Globus pallidus (tissue), 1 donor: ENCODE results near the gene ESYT1.

ENCODE experiments used
- DNase-seq: peaks from one replicate; pipeline ENCODE4 v3.0.0-alpha.2; 2015; ENCODE audit warnings: low spot score

Gene ESYT1, protein sequence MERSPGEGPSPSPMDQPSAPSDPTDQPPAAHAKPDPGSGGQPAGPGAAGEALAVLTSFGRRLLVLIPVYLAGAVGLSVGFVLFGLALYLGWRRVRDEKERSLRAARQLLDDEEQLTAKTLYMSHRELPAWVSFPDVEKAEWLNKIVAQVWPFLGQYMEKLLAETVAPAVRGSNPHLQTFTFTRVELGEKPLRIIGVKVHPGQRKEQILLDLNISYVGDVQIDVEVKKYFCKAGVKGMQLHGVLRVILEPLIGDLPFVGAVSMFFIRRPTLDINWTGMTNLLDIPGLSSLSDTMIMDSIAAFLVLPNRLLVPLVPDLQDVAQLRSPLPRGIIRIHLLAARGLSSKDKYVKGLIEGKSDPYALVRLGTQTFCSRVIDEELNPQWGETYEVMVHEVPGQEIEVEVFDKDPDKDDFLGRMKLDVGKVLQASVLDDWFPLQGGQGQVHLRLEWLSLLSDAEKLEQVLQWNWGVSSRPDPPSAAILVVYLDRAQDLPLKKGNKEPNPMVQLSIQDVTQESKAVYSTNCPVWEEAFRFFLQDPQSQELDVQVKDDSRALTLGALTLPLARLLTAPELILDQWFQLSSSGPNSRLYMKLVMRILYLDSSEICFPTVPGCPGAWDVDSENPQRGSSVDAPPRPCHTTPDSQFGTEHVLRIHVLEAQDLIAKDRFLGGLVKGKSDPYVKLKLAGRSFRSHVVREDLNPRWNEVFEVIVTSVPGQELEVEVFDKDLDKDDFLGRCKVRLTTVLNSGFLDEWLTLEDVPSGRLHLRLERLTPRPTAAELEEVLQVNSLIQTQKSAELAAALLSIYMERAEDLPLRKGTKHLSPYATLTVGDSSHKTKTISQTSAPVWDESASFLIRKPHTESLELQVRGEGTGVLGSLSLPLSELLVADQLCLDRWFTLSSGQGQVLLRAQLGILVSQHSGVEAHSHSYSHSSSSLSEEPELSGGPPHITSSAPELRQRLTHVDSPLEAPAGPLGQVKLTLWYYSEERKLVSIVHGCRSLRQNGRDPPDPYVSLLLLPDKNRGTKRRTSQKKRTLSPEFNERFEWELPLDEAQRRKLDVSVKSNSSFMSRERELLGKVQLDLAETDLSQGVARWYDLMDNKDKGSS

GRCh38 chr12:56127888-56128669, at the start of gene ESYT1:
ESYT1 (plus strand) TSS chr12:56128267; CDS start chr12:56128320, 53 bp downstream.
- peak; percentile 94 for DNase-seq

DNA sequence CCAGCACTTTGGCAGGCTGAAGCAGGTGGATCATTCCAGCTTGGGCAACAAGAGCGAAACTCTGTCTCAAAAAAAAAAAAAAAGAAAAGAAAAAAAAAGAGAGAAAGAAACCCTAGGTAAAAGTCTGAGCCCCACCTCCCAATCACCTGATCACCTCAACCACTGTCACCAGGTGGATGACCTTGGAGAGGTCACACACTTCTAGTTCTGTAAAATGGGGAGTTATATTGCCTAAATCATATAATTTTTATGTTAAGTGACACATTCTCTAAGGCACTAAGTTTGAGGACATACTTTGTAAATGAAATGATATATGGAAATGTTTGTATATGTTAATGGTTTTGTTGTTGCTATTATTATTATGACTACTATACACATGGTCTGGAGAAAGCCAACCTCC, 49.6 kb upstream of the ESYT1 start:
- no peak for DNase-seq

DNA sequence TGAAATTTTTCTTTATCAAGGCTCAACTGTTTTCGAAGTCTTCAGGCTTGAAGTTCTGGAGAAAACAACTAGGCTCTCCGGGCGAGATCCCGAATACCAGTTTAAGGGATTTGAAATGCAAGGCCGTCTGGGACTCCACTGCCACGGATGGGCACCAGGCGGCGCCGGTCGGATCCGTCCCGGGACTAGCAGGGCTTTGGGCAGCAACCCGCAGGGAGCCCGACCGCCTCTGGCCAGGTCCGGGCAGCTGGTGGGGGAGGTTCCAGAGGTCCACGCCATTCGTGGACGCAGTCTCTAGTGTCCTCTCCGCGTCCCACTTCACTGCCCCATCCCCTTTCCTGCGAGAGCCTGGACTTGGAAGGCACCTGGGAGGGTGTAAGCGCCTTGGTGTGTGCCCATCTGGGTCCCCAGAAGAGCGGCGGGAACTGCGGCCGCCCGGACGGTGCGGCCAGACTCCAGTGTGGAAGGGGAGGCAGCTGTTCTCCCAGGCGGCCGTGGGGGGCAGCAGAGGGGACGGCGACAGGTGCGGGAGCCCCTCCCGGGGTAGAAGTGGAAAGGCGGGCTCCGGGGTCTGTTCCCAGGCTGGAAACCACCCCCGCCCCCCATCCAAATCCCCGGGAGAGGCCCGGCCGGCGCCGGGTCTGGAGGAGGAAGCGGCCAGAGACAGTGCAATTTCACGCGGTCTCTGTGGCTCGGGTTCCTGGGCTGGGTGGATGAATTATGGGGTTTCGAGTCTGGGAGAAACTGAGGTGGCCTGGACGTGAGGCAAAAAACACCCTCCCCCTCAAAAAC, 48.9 kb upstream of the ESYT1 start:
- DNase-seq, result peak; percentile 91

DNA sequence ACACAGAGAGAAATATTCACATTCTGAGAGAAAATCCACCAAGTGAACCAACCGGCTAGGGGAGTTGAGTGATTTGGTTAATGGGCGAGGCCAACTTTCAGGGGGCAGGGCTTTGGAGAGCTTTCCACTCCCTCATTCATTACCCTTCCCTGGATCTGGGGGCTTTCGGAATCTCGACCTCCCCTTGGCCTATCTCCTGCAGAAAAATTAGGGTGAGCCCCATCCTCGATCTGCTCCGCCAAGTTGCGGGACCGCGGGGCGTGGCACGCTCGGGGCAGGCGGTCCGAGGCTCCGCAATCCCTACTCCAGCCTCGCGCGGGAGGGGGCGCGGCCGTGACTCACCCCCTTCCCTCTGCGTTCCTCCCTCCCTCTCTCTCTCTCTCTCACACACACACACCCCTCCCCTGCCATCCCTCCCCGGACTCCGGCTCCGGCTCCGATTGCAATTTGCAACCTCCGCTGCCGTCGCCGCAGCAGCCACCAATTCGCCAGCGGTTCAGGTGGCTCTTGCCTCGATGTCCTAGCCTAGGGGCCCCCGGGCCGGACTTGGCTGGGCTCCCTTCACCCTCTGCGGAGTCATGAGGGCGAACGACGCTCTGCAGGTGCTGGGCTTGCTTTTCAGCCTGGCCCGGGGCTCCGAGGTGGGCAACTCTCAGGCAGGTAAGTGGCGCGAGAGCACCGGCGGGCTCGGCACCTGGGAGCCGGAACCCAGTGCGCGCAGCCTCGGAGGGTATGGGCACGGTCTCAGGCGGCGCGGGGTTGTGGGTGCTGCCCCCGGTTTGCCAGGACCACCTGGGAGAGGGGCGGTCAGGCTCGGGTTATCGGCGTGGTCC, 48.1 kb upstream of the ESYT1 start, which contains the start of gene ERBB3:
Gene ERBB3 (plus strand): TSS at position 443 of the 833 bp plus-strand sequence. CDS start 136 bp downstream, at position 579.
- DNase-seq, result peak; percentile 88

- DNase-seq, result peak; percentile 29
Measured at GRCh38 chr12:56080556-56081138, 47.4 kb upstream of the ESYT1 start.

- peak; percentile 92 for DNase-seq
Measured at GRCh38 chr12:56081393-56082347, 46.4 kb upstream of the ESYT1 start.

DNA sequence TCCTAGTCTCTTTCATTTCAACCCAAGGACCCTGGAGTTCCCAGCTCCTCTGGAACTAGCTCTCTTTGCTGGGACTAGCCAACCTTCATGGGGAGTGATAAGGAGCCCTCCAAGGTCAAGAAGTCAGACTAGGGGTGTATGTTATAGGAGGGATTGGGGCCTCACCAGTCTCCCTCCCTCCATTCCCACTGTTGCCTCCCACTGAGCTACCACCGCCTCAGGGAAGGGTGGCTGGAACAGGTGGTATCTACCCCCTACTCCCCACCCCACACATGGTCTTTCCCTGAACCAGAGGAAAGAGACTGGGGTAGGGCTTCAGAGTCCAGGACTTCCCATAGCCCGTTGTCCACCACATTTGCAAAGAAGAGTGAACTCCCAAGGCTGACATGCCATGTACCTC, 45.7 kb upstream of the ESYT1 start:
- DNase-seq, result no peak

DNA sequence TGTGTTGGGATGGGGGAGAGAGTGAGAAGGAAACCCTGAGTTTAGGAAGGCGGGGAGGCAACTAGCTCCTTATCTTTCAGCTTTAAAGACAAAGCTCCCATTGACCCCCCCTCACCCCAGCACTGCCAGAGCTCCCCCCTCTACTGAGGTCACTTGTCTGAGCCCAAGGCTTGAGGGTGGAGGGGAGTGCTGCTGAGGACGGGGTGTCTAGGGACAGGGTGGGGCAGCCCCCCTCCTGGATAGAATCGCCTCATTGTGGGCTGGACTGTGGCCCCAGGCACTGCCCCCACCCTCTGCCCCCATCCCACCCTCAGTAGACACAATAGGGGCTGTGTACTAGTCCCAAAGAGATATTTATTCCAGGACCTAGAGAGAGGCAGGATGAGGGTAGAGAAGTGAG, 45.1 kb upstream of the ESYT1 start:
- peak; percentile 99 for DNase-seq

DNA sequence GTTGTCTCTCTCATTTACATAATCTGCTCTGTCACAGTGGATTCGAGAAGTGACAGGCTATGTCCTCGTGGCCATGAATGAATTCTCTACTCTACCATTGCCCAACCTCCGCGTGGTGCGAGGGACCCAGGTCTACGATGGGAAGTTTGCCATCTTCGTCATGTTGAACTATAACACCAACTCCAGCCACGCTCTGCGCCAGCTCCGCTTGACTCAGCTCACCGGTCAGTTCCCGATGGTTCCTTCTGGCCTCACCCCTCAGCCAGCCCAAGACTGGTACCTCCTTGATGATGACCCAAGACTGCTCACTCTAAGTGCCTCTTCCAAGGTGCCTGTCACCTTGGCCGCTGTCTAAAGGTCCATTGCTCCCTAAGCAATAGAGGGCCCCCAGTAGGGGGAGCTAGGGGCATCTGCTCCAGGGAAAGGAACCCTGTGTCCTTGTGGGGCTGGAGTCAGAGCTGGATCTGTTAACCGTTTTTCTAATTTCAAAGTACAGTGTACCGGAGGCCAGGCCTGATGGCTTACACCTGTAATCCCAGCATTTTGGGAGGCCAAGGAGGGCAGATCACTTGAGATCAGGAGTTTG, 43.0 kb upstream of the ESYT1 start:
- DNase-seq, result no peak

DNA sequence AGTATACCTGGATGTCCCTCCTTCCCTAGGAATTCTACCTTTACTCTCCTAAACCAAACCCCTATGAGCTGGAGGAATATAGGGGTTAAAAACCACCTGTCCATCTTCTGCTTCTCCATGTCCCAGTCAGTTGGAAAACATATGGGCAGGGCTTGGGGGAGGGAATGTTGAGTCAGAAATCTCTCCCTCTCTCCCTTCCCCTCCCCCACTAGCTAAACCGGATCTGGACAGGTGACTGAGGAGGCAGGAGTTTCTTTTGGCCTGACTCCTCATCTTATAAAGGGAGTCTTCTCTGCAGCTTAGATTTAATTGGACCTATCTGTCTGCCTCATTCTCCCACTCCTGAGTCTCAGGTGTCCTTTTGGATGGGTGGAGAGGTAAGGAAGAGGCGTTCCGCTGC, 42.0 kb upstream of the ESYT1 start:
- DNase-seq, result no peak

DNA sequence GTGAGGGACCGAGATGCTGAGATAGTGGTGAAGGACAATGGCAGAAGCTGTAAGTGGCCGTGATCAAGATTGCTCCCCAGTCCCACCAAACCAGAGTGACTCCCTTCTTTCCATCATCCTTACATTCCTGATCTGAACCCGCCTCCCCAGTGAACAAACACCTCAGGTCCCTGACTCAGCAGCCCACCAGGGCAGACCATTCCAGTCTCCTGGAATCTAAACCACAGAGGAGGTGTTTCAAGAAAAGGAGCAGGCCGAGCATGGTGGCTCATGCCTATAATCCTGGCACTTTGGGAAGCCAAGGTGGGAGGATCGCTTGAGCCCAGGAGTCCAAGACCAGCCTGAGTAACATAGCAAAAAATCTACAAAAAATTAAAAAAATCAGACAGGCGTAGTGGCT, 41.5 kb upstream of the ESYT1 start:
- DNase-seq, result no peak

DNA sequence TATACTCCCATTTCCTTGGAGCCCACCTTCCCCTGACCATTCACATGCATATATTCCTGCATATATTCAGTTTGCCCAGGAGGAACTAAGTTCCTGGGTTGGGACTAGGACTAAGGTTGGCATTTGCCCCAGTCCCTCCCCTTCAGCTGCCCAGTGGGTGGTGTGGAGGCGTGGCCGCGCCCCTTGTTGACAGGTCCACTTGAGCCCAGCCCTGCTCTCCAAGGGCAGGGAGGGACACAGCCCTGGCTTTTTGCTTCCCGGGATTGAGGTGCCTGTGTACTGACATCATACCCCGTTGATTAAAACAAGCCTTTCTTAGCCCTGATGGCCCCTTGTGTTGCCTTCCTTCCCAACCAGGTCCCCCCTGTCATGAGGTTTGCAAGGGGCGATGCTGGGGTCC, 40.8 kb upstream of the ESYT1 start:
- DNase-seq, result peak; percentile 35

DNA sequence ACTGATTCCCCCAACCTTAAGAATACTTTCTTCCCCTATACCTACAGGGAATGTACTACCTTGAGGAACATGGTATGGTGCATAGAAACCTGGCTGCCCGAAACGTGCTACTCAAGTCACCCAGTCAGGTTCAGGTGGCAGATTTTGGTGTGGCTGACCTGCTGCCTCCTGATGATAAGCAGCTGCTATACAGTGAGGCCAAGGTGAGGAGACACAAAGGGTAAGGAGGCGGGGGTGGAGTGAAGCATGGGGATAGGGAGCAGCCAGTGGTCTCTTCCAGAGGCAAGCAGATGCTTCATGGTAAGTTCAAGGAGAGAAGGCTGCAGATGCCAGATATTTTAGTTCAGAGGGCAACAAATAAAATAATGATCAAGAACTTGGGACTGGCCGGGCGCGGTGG, 30.3 kb upstream of the ESYT1 start:
- DNase-seq, result no peak

DNA sequence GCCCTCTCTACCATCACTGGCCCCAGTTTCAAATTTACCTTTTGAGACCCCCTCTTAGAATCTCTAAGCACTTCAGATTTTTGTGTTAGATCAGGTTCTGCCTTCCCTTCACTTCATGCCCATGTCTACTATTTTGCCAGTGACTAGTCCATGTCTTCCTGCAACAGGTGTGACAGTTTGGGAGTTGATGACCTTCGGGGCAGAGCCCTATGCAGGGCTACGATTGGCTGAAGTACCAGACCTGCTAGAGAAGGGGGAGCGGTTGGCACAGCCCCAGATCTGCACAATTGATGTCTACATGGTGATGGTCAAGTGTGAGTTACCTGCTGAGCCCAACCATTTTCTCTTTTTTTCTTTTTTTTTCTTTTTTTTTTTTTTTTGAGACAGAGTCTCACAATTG, 29.5 kb upstream of the ESYT1 start:
- DNase-seq, result no peak

- DNase-seq, result no peak
Measured at GRCh38 chr12:56099787-56100186, 28.3 kb upstream of the ESYT1 start.

DNA sequence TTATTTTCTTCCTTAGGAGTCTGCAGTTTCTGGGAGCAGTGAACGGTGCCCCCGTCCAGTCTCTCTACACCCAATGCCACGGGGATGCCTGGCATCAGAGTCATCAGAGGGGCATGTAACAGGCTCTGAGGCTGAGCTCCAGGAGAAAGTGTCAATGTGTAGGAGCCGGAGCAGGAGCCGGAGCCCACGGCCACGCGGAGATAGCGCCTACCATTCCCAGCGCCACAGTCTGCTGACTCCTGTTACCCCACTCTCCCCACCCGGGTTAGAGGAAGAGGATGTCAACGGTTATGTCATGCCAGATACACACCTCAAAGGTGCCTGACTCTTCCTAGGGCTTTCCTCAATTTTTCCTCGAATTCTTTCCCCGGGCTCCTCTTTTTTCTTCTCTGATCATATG, 27.0 kb upstream of the ESYT1 start:
- DNase-seq, result no peak

- no peak for DNase-seq
Measured at GRCh38 chr12:56102683-56103065, 25.4 kb upstream of the ESYT1 start.
